ENCODE results near the gene KRTAP10-9.

DNA sequence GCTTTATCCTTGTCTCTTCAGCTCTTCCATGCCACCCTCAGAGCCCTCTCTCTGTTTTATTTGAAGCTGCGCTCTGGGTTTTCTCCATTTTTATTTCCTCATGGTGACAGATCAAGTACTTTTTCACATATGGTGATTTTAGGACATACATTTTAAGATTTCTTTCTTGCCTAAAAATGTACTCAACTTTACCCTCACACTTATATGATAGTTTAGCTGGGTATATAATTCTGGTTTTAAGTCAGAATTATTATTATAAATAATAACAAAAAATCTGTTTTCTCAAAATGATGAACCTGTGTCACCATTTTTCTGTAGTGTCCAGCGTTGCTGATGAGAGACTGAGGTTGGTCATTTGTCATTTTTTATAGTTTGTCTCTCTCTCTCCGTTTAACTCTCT lies 45.7 kb upstream of the KRTAP10-9 start:
- TF ChIP-seq, protein P1, sequence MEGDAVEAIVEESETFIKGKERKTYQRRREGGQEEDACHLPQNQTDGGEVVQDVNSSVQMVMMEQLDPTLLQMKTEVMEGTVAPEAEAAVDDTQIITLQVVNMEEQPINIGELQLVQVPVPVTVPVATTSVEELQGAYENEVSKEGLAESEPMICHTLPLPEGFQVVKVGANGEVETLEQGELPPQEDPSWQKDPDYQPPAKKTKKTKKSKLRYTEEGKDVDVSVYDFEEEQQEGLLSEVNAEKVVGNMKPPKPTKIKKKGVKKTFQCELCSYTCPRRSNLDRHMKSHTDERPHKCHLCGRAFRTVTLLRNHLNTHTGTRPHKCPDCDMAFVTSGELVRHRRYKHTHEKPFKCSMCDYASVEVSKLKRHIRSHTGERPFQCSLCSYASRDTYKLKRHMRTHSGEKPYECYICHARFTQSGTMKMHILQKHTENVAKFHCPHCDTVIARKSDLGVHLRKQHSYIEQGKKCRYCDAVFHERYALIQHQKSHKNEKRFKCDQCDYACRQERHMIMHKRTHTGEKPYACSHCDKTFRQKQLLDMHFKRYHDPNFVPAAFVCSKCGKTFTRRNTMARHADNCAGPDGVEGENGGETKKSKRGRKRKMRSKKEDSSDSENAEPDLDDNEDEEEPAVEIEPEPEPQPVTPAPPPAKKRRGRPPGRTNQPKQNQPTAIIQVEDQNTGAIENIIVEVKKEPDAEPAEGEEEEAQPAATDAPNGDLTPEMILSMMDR (optimal IDR thresholded peaks at IDR 0.05 in 1 of 3, IDR thresholded peaks at IDR 0.05 in 1 of 3, conservative IDR thresholded peaks at IDR 0.05 in 1 of 3; ENCODE audit: extremely low read depth in 1 of 3, insufficient read depth in 2 of 3, low read length in 3 of 3): no peak
- no peak for TF ChIP-seq EZH2 (IDR thresholded peaks at IDR 0.05; ENCODE audit: low read length)
